K562 (cell line): ENCODE measurements around the gene TNIK.

Source experiments
- DNMT1 ChIP-seq: fragments of 450-650 bp; IDR thresholded peaks from 2 replicates; pipeline ENCODE4 v1.6.1; 2016; ENCODE audit warnings: antibody characterized with exemption, mild to moderate bottlenecking
- RBM22 ChIP-seq: fragments of 200-400 bp; formaldehyde crosslinking; IDR thresholded peaks from 2 replicates; pipeline ENCODE4 v1.6.1; 2018; ENCODE audit warnings: low read length, low read depth; ENCODE audit not compliant: poor library complexity, severe bottlenecking
- SIN3A ChIP-seq, 2 experiments: fragments of 150-350 bp in 1 of 2; IDR thresholded peaks; 2 replicates each; pipeline ENCODE4 v1.6.1; 2011 to 2016; ENCODE audit warnings: borderline replicate concordance in 2 of 2, low read depth in 2 of 2, low read length in 2 of 2, mild to moderate bottlenecking in 2 of 2, moderate library complexity in 2 of 2; ENCODE audit not compliant: control insufficient read depth in 1 of 2

DNA sequence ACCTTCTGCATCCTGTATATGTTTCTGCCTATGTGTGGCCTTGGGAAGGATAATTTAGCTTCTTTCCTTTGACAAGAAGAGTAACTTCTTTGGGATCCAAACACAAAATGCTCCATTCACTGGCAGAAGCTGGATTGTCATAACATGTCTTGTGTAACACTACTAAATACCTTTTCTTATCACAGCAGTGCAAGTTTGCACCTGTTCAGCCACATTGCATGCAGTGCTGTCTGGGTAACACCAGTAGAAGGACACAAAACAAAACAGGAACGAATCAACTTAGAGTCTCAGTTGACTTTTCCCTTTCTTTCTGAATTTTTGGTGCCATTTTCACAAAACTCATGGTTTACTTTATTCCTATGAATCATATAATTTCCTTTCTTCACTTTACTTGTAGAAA is 43.6 kb upstream of the TNIK start:
- TF ChIP-seq SIN3A (IDR thresholded peaks at IDR 0.05; ENCODE audit: borderline replicate concordance in 2 of 2, control insufficient read depth in 1 of 2, low read depth in 2 of 2, low read length in 2 of 2) (no peak), DNMT1 (no peak), RBM22 (no peak)
